ENCODE data around the gene CTCF.
A peak's percentile ranks its signal among the peaks of the same experiment; 100 is the strongest.

CTCF gene

DNA sequence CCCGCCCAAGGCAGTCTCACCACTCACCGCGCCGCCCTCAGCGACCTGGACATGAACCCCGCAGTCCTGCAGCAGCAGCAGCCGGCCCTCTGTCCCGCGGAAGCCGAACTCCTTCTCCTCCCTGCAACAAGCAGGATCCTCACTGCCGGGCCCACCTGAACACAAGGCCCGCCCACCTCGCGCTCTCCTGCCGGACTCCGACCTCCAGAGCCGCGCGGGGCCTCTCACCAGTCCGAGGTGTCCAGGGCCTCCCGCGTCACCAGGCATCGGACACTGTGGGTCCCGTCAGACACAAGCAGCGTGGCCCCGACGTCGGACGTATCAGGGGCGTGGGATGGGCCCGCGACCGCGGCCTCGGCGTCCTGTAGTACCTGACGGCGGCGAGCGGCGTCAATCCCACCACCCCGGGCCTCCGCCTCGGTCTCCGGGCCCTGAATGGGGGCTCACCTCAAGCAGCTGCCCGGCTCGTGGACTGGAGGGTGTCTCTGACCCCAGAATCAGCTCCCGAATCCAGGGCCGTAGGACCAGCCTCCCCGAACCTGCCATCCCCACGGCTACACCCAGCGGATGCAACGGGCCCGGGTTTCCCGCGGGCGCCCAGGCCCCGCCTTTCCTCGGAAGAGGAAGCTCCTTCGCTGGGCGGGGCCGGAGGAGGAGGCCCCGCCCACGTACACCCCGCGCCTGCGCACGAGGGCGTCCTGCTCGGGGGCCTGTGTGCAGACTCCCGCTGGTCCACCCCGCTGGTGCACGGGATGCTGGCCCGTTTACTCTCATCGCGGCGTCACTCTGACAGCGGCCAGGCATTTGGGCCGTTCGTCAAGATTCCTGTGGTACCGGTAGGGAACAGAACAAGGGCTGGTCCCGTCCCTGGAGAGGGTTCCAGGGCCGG lies 97.6 kb downstream of the CTCF start, which contains the start of gene ACD:
Gene ACD (minus strand): TSS at position 586 of the 889 bp plus-strand sequence. CDS start 40 bp downstream, at position 546.
- peak; percentile 96 for DNase-seq (ENCODE audit: extremely low spot score)
- POLR2A ChIA-PET = interaction anchor here (0.6 to 2.3 kb wide), 31 partner anchors 9 to 414 kb away, joined by 3 to 19 read pairs (median 4); partner anchors contain the start of genes ATP6V0D1, CTCF, GFOD2 and RANBP10
- TF ChIP-seq CTBP1 (IDR thresholded peaks at IDR 0.05; ENCODE audit: borderline replicate concordance) (no peak), FOXA1 (IDR thresholded peaks at IDR 0.05) (no peak), L3MBTL2 (conservative IDR thresholded peaks at IDR 0.05) (peak; percentile 57; the same call in 1 of the 2 replicates), HDGF (IDR thresholded peaks at IDR 0.05; ENCODE audit: borderline replicate concordance) (no peak), FOXK2 (IDR thresholded peaks at IDR 0.05) (no peak), ELF4 (IDR thresholded peaks at IDR 0.05) (no peak)
- CTCF ChIA-PET = interaction anchor here (0.6 to 2.5 kb wide), 5 partner anchors 13 to 139 kb away, joined by 3 to 13 read pairs (median 4); partner anchors contain the start of gene CARMIL2

DNA sequence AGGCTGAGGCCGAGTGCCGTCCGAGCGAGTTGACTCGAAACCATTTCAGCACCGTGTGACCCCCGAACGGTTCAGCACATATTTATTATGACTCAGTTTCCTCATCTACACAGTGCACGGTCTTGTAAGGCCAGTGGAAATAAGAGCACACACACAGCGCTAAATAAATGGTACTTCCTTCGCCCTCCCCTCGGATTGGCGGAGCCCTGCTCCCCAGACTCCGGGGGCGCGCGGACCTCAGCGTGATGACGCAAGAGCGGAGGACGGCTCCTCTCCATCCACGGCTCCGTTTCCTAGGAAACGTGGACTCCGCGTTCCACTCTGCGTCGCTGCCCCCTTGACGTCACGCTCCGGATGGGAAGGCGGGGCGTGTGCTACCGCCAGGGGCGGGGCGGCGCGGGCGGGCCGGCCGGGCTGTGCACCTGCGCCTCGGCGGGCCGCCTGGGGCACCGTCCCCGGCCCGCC lies 98.3 kb downstream of the CTCF start, which contains the start of gene PARD6A:
Gene PARD6A (plus strand): TSS at position 397 of the 465 bp plus-strand sequence. CDS start 79 bp downstream, outside the sequence.
- TF ChIP-seq CTBP1 (IDR thresholded peaks at IDR 0.05; ENCODE audit: borderline replicate concordance) (no peak), FOXM1 (IDR thresholded peaks at IDR 0.05; ENCODE audit: borderline replicate concordance) (0 out of 2 replicates have a peak, but pooled peaks have one; percentile 15), L3MBTL2 (conservative IDR thresholded peaks at IDR 0.05) (no peak), TARDBP (IDR thresholded peaks at IDR 0.05) (no peak), ARNT (IDR thresholded peaks at IDR 0.05) (no peak)
- ChIA-PET POLR2A (interaction anchor here (0.6 to 2.3 kb wide), 27 partner anchors 9 to 414 kb away, joined by 3 to 19 read pairs (median 4); partner anchors contain the start of genes ATP6V0D1, CTCF, GFOD2 and RANBP10), CTCF (interaction anchor here (0.6 to 2.5 kb wide), 5 partner anchors 12 to 139 kb away, joined by 3 to 13 read pairs (median 4); partner anchors contain the start of gene CARMIL2)

GRCh38 chr16:67661101-67661761 lies 98.9 kb downstream of the CTCF start:
- CTCF ChIA-PET = interaction anchor here (1.5 to 2.5 kb wide), 2 partner anchors 114 to 140 kb away, joined by 6 to 13 read pairs; no protein-coding TSS in a partner anchor

More for the DNA sequence above, 98.3 kb downstream of the CTCF start, which contains the start of gene PARD6A:
- peak; percentile 94 for DNase-seq (ENCODE audit: extremely low spot score)

GRCh38 chr16:67661886-67662652 lies 99.7 kb downstream of the CTCF start:
- ChIA-PET POLR2A (interaction anchor here (1.4 to 2.2 kb wide), 2 partner anchors 141 to 575 kb away, joined by 3 to 7 read pairs; no protein-coding TSS in a partner anchor), CTCF (interaction anchor here (0.6 to 2.5 kb wide), 2 partner anchors 141 to 204 kb away, joined by 4 to 13 read pairs; no protein-coding TSS in a partner anchor)
- no peak for DNase-seq (ENCODE audit: extremely low spot score)
- no peak for TF ChIP-seq TARDBP (IDR thresholded peaks at IDR 0.05)
- TF ChIP-seq FOXA1 (IDR thresholded peaks at IDR 0.05) = no peak
- TF ChIP-seq CTBP1 (IDR thresholded peaks at IDR 0.05; ENCODE audit: borderline replicate concordance) = no peak
- no peak for TF ChIP-seq ARNT (IDR thresholded peaks at IDR 0.05)

More at GRCh38 chr16:67661101-67661761, 98.9 kb downstream of the CTCF start:
- no peak for DNase-seq (ENCODE audit: extremely low spot score)
- TF ChIP-seq ELF4 (IDR thresholded peaks at IDR 0.05) (no peak), TARDBP (IDR thresholded peaks at IDR 0.05) (no peak), BHLHE40 (IDR thresholded peaks at IDR 0.05; ENCODE audit: borderline replicate concordance) (no peak), FOXK2 (IDR thresholded peaks at IDR 0.05) (no peak), L3MBTL2 (conservative IDR thresholded peaks at IDR 0.05) (no peak), SUZ12 (IDR thresholded peaks at IDR 0.05) (no peak), SP1 (IDR thresholded peaks at IDR 0.05) (no peak), FOXA1 (IDR thresholded peaks at IDR 0.05) (no peak), ZNF384 (IDR thresholded peaks at IDR 0.05) (no peak), ARNT (IDR thresholded peaks at IDR 0.05) (no peak), HDGF (IDR thresholded peaks at IDR 0.05; ENCODE audit: borderline replicate concordance) (no peak), NFRKB (IDR thresholded peaks at IDR 0.05) (no peak), CTBP1 (IDR thresholded peaks at IDR 0.05; ENCODE audit: borderline replicate concordance) (no peak), FOXM1 (IDR thresholded peaks at IDR 0.05; ENCODE audit: borderline replicate concordance) (no peak), LEF1 (IDR thresholded peaks at IDR 0.05; ENCODE audit: borderline replicate concordance) (no peak)
- TF ChIP-seq, protein P1, sequence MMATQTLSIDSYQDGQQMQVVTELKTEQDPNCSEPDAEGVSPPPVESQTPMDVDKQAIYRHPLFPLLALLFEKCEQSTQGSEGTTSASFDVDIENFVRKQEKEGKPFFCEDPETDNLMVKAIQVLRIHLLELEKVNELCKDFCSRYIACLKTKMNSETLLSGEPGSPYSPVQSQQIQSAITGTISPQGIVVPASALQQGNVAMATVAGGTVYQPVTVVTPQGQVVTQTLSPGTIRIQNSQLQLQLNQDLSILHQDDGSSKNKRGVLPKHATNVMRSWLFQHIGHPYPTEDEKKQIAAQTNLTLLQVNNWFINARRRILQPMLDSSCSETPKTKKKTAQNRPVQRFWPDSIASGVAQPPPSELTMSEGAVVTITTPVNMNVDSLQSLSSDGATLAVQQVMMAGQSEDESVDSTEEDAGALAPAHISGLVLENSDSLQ (IDR thresholded peaks at IDR 0.05) = no peak
- POLR2A ChIA-PET = interaction anchor here (1.0 to 2.3 kb wide), 4 partner anchors 61 to 225 kb away, joined by 3 to 19 read pairs (median 4); partner anchors contain the start of gene CTCF

DNA sequence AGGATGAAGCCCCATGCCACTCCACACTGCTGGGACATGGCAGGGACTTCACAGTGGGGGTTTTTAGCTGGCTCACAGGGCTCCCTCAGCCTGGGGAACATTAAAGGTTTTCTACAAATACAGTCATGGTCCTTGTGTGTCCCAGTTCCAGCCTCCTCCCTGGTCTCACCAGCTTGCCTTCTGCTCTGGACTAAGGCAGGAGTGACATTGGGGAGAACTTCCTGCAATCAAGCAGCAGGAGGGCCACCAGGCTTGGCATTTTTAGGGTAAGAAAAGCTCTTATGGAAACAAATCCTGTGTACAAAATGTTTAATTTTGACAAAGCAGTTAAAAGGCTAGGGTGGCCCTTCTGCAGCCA lies 100.3 kb downstream of the CTCF start:
- ChIA-PET POLR2A (interaction anchor here (1.4 to 2.2 kb wide), 2 partner anchors 142 to 575 kb away, joined by 3 to 7 read pairs; no protein-coding TSS in a partner anchor), CTCF (interaction anchor here (0.6 to 1.6 kb wide), 5 partner anchors 12 to 734 kb away, joined by 3 to 6 read pairs (median 5); no protein-coding TSS in a partner anchor)
- TF ChIP-seq L3MBTL2 (conservative IDR thresholded peaks at IDR 0.05) (no peak), ZNF384 (IDR thresholded peaks at IDR 0.05) (no peak), SP1 (IDR thresholded peaks at IDR 0.05) (no peak), CTBP1 (IDR thresholded peaks at IDR 0.05; ENCODE audit: borderline replicate concordance) (no peak), ARNT (IDR thresholded peaks at IDR 0.05) (no peak), SUZ12 (IDR thresholded peaks at IDR 0.05) (no peak), FOXK2 (IDR thresholded peaks at IDR 0.05) (no peak), BHLHE40 (IDR thresholded peaks at IDR 0.05; ENCODE audit: borderline replicate concordance) (no peak)
- DNase-seq (ENCODE audit: extremely low spot score) = no peak
